ENCODE measurements around the gene STK35.
"Not testable (repeated sequence)": the region's sequence is repeated elsewhere in the genome, so short reads cannot be mapped to it uniquely, and the experiment has no call there.

Gene STK35

GRCh38 chr20:2171840-2172239, 70.2 kb downstream of the STK35 start:
- H3K36me3 ChIP-seq (ENCODE audit: control insufficient read depth in 4 of 4, insufficient read depth in 4 of 4, low read length in 3 of 4); H3K27me3 ChIP-seq (replicated peaks in 2 of 5; ENCODE audit: control insufficient read depth in 4 of 5, insufficient read depth in 5 of 5, low read length in 4 of 5); H3K27ac ChIP-seq (ENCODE audit: insufficient read depth in 1 of 2, low read depth in 1 of 2, low read length in 2 of 2, poor library complexity in 1 of 2, severe bottlenecking in 2 of 2); POLR2A ChIA-PET; DNase-seq; H3K4me3 ChIP-seq (ENCODE audit: control insufficient read depth in 1 of 7, extremely low read depth in 1 of 7, insufficient read depth in 4 of 7, low read depth in 2 of 7, low read length in 6 of 7); H3K4me1 ChIP-seq (ENCODE audit: control extremely low read depth in 1 of 4, control insufficient read depth in 4 of 4, insufficient read depth in 4 of 4, low read length in 3 of 4); H3K9me3 ChIP-seq (ENCODE audit: control extremely low read depth in 1 of 5, control insufficient read depth in 4 of 5, insufficient read depth in 2 of 5, low read depth in 1 of 5, low read length in 4 of 5): not testable (repeated sequence)
- WGBS (ENCODE audit: insufficient coverage): 88% methylated on average over 5 of the region's 6 CpGs
- CTCF ChIA-PET: interaction anchor here (0.6 to 8.9 kb wide), 22 partner anchors 8 to 407 kb away, joined by 3 to 65 read pairs (median 4); no protein-coding TSS in a partner anchor

GRCh38 chr20:2172305-2173175, 70.9 kb downstream of the STK35 start:
- ChIA-PET POLR2A (interaction anchor here (0.7 kb wide), 1 partner anchor 11 kb away, joined by 3 read pairs; no protein-coding TSS in a partner anchor), CTCF (interaction anchor here (0.6 to 8.9 kb wide), 28 partner anchors 9 to 408 kb away, joined by 3 to 65 read pairs (median 4); no protein-coding TSS in a partner anchor)
- peak; percentile 54 to 69 (median 69) for DNase-seq
- Histone ChIP-seq H3K36me3 (ENCODE audit: control insufficient read depth in 4 of 4, insufficient read depth in 4 of 4, low read length in 3 of 4) (no peaks in the 10 kb centered on the region), H3K27ac (ENCODE audit: insufficient read depth in 1 of 2, low read depth in 1 of 2, low read length in 2 of 2, poor library complexity in 1 of 2, severe bottlenecking in 2 of 2) (no peak overlapping the region), H3K9me3 (ENCODE audit: control extremely low read depth in 1 of 5, control insufficient read depth in 4 of 5, insufficient read depth in 2 of 5, low read depth in 1 of 5, low read length in 4 of 5) (no peaks in the 10 kb centered on the region), H3K4me1 (ENCODE audit: control extremely low read depth in 1 of 4, control insufficient read depth in 4 of 4, insufficient read depth in 4 of 4, low read length in 3 of 4) (peaks cover 0 to 8% (median 4%) of the 10 kb centered on the region in 4 experiments), H3K4me3 (ENCODE audit: control insufficient read depth in 1 of 7, extremely low read depth in 1 of 7, insufficient read depth in 4 of 7, low read depth in 2 of 7, low read length in 6 of 7) (no peak overlapping the region), H3K27me3 (replicated peaks in 2 of 5; ENCODE audit: control insufficient read depth in 4 of 5, insufficient read depth in 5 of 5, low read length in 4 of 5) (peaks cover 0 to 5% (median 4%) of the 10 kb centered on the region in 5 experiments)
- 12% methylated on average over 9 of the region's 17 CpGs for WGBS (ENCODE audit: insufficient coverage)

GRCh38 chr20:2173186-2173585, 71.6 kb downstream of the STK35 start:
- Histone ChIP-seq H3K27me3 (replicated peaks in 2 of 5; ENCODE audit: control insufficient read depth in 4 of 5, insufficient read depth in 5 of 5, low read length in 4 of 5) (peaks cover 0 to 5% (median 4%) of the 10 kb centered on the region in 5 experiments), H3K9me3 (ENCODE audit: control extremely low read depth in 1 of 5, control insufficient read depth in 4 of 5, insufficient read depth in 2 of 5, low read depth in 1 of 5, low read length in 4 of 5) (no peaks in the 10 kb centered on the region), H3K4me1 (ENCODE audit: control extremely low read depth in 1 of 4, control insufficient read depth in 4 of 4, insufficient read depth in 4 of 4, low read length in 3 of 4) (peaks cover 3 to 12% (median 10%) of the 10 kb centered on the region in 4 experiments), H3K36me3 (ENCODE audit: control insufficient read depth in 4 of 4, insufficient read depth in 4 of 4, low read length in 3 of 4) (no peaks in the 10 kb centered on the region), H3K4me3 (ENCODE audit: control insufficient read depth in 1 of 7, extremely low read depth in 1 of 7, insufficient read depth in 4 of 7, low read depth in 2 of 7, low read length in 6 of 7) (no peak overlapping the region), H3K27ac (ENCODE audit: insufficient read depth in 1 of 2, low read depth in 1 of 2, low read length in 2 of 2, poor library complexity in 1 of 2, severe bottlenecking in 2 of 2) (no peak overlapping the region)
- no peak for DNase-seq
- 62% methylated on average over 3 of the region's 6 CpGs for WGBS (ENCODE audit: insufficient coverage)
- CTCF ChIA-PET: interaction anchor here (0.7 to 8.9 kb wide), 22 partner anchors 8 to 386 kb away, joined by 3 to 65 read pairs (median 4); no protein-coding TSS in a partner anchor
- POLR2A ChIA-PET: no interaction called here

- peaks cover 3 to 21% (median 19%) of the 10 kb centered on the region in 4 experiments for H3K4me1 ChIP-seq (ENCODE audit: control extremely low read depth in 1 of 4, control insufficient read depth in 4 of 4, insufficient read depth in 4 of 4, low read length in 3 of 4)
- DNase-seq: no peak
- POLR2A ChIA-PET: no interaction called here
- CTCF ChIA-PET: interaction anchor here (1.0 to 8.9 kb wide), 9 partner anchors 12 to 208 kb away, joined by 3 to 65 read pairs (median 5); no protein-coding TSS in a partner anchor
- H3K9me3 ChIP-seq (ENCODE audit: control extremely low read depth in 1 of 5, control insufficient read depth in 4 of 5, insufficient read depth in 2 of 5, low read depth in 1 of 5, low read length in 4 of 5): no peaks in the 10 kb centered on the region
- peaks cover 0 to 5% (median 4%) of the 10 kb centered on the region in 5 experiments for H3K27me3 ChIP-seq (replicated peaks in 2 of 5; ENCODE audit: control insufficient read depth in 4 of 5, insufficient read depth in 5 of 5, low read length in 4 of 5)
- no peak overlapping the region for H3K4me3 ChIP-seq (ENCODE audit: control insufficient read depth in 1 of 7, extremely low read depth in 1 of 7, insufficient read depth in 4 of 7, low read depth in 2 of 7, low read length in 6 of 7)
- no peak overlapping the region for H3K27ac ChIP-seq (ENCODE audit: insufficient read depth in 1 of 2, low read depth in 1 of 2, low read length in 2 of 2, poor library complexity in 1 of 2, severe bottlenecking in 2 of 2)
- no peaks in the 10 kb centered on the region for H3K36me3 ChIP-seq (ENCODE audit: control insufficient read depth in 4 of 4, insufficient read depth in 4 of 4, low read length in 3 of 4)
- WGBS (ENCODE audit: insufficient coverage): 92% methylated on average over 2 of the region's 3 CpGs
Measured at GRCh38 chr20:2174067-2174466, 72.4 kb downstream of the STK35 start.

- CTCF ChIA-PET: interaction anchor here (1.4 kb wide), 1 partner anchor 375 kb away, joined by 5 read pairs; no protein-coding TSS in a partner anchor
- H3K27me3 ChIP-seq (replicated peaks in 2 of 5; ENCODE audit: control insufficient read depth in 4 of 5, insufficient read depth in 5 of 5, low read length in 4 of 5): peaks cover 0 to 5% (median 0%) of the 10 kb centered on the region in 5 experiments
- WGBS (ENCODE audit: insufficient coverage): 85% methylated on average over 7 of the region's 9 CpGs
- H3K9me3 ChIP-seq (ENCODE audit: control extremely low read depth in 1 of 5, control insufficient read depth in 4 of 5, insufficient read depth in 2 of 5, low read depth in 1 of 5, low read length in 4 of 5): no peaks in the 10 kb centered on the region
- DNase-seq: peak in 1 of 3 donors; percentile 17
- no peaks in the 10 kb centered on the region for H3K36me3 ChIP-seq (ENCODE audit: control insufficient read depth in 4 of 4, insufficient read depth in 4 of 4, low read length in 3 of 4)
- no peak overlapping the region for H3K4me3 ChIP-seq (ENCODE audit: control insufficient read depth in 1 of 7, extremely low read depth in 1 of 7, insufficient read depth in 4 of 7, low read depth in 2 of 7, low read length in 6 of 7)
- peaks cover 3 to 26% (median 23%) of the 10 kb centered on the region in 4 experiments for H3K4me1 ChIP-seq (ENCODE audit: control extremely low read depth in 1 of 4, control insufficient read depth in 4 of 4, insufficient read depth in 4 of 4, low read length in 3 of 4)
- H3K27ac ChIP-seq (ENCODE audit: insufficient read depth in 1 of 2, low read depth in 1 of 2, low read length in 2 of 2, poor library complexity in 1 of 2, severe bottlenecking in 2 of 2): no peak overlapping the region
- POLR2A ChIA-PET: interaction anchor here (0.5 kb wide), 1 partner anchor 161 kb away, joined by 3 read pairs; no protein-coding TSS in a partner anchor
Measured at GRCh38 chr20:2176946-2177345, 75.3 kb downstream of the STK35 start.

DNA sequence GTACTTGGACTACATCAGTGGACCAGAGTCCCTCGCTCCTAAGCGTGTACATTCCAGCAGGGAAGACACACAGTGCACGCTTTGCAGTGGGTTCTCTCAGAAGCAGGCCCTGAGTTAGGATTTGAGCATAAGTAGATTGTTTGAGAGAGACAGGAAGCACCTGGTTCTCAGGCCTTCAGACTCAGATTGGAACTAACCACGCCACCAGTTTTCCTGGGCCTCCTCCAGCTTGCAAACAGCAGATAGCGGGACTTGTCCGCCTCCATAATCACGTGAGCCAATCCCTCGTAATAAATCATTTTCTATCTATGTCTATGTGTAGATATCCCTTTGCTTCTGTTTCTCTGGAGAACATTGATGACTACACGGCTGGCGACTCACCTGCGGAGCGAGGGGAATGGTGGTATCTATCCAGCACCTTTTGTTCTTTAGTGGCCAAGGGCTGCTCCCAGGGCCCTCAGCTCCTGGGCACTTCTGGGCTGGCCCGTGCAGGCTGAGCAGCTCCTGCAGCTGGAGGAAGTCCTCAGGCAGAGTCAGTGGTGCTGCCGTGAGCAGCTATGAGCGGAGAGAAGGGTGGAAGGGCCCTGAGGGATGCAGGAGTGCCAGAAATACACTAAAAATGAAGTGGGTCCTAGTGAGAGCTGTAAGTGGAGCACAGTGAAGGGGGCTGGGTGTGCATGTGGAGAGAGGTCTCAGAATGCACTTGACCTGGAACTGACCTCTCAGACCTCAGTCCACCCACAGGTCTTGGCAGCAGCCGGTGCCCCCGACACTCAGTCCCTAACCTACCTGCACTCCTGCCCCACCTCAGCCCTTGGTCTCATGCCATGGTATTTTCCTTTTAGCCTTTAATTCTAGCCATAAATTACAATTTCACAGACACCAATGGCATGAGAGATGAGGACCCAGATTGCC, 76.9 kb downstream of the STK35 start:
- DNase-seq: peak; percentile 87 to 98 (median 96)
- peaks cover 3 to 26% (median 22%) of the 10 kb centered on the region in 4 experiments for H3K4me1 ChIP-seq (ENCODE audit: control extremely low read depth in 1 of 4, control insufficient read depth in 4 of 4, insufficient read depth in 4 of 4, low read length in 3 of 4)
- 6% methylated on average over 11 of the region's 17 CpGs for WGBS (ENCODE audit: insufficient coverage)
- no peak overlapping the region for H3K27ac ChIP-seq (ENCODE audit: insufficient read depth in 1 of 2, low read depth in 1 of 2, low read length in 2 of 2, poor library complexity in 1 of 2, severe bottlenecking in 2 of 2)
- H3K9me3 ChIP-seq (ENCODE audit: control extremely low read depth in 1 of 5, control insufficient read depth in 4 of 5, insufficient read depth in 2 of 5, low read depth in 1 of 5, low read length in 4 of 5): no peaks in the 10 kb centered on the region
- CTCF ChIA-PET: interaction anchor here (0.7 to 1.5 kb wide), 3 partner anchors 89 to 664 kb away, joined by 3 read pairs; no protein-coding TSS in a partner anchor
- H3K27me3 ChIP-seq (replicated peaks in 2 of 5; ENCODE audit: control insufficient read depth in 4 of 5, insufficient read depth in 5 of 5, low read length in 4 of 5): peaks cover 0 to 5% (median 0%) of the 10 kb centered on the region in 5 experiments
- H3K4me3 ChIP-seq (ENCODE audit: control insufficient read depth in 1 of 7, extremely low read depth in 1 of 7, insufficient read depth in 4 of 7, low read depth in 2 of 7, low read length in 6 of 7): peak overlapping the region in 2 of 7 experiments; percentile 5 to 49
- POLR2A ChIA-PET: interaction anchor here (0.8 kb wide), 1 partner anchor 311 kb away, joined by 3 read pairs; no protein-coding TSS in a partner anchor
- no peaks in the 10 kb centered on the region for H3K36me3 ChIP-seq (ENCODE audit: control insufficient read depth in 4 of 4, insufficient read depth in 4 of 4, low read length in 3 of 4)
